GM23248 (cell line): Measurements from ENCODE around the gene RTTN.

Experiments
- EZH2 ChIP-seq: fragments of 200-600 bp; sonication (generic); IDR thresholded peaks from 2 replicates; pipeline ENCODE4 v1.6.1; 2018; ENCODE audit warnings: antibody characterized with exemption, mild to moderate bottlenecking; ENCODE audit not compliant: insufficient read depth, poor library complexity, severe bottlenecking
- EZH2phosphoT487 ChIP-seq: fragments of 200-600 bp; sonication (generic); IDR thresholded peaks from 2 replicates; pipeline ENCODE4 v1.6.1; 2018; ENCODE audit warnings: antibody characterized with exemption, moderate library complexity, mild to moderate bottlenecking, low read depth; ENCODE audit not compliant: insufficient read depth

DNA sequence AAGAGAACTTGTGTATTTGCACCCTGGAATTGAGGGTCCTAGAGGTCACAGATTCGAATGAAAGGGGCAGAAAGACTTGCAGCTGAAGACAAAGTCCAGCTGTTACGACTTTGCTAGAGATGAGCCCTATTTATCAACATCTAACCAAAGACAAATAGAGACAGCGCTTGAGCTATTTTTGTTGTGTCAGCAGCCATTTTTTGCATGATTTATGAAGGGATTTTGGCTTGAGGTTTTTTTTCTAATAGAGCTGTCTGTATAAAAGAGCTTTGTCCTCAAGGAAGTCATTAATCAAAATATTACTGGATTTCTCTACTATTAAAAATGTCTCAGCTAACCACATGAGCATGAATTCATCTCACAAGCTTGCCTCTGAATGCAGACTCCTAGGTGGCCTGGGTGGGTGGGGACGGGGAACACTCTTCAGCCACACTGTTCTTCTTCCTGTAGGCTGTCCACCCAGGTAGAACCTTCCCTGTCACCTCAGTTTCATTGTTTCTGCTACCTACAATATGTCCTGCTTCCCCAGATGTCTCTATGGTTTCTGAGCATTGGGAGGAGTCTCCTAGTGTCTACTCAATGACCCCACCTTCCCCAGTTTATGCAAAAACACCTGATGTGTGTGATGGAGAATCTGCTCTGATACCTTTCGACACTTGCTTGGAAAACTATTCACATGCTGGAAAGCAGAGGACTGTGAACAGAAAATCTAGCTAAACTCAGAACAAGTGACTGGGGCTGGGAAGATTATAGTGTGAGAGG is 250.6 kb downstream of the RTTN start:
- TF ChIP-seq EZH2 (no peak), EZH2phosphoT487 (no peak)
